ENCODE results near the gene ARPC5. TPM values are rescaled to one million over a fixed set of nuclear protein-coding genes. Genes with fewer than 3 reads are reported as not detected.
A peak's percentile ranks its signal among the peaks of the same experiment; 100 is the strongest.
"Not testable (repeated sequence)": the region's sequence is repeated elsewhere in the genome, so short reads cannot be mapped to it uniquely, and the experiment has no call there.

ARPC5 gene
- total RNA-seq, 1 donor: 63.4 TPM

DNA sequence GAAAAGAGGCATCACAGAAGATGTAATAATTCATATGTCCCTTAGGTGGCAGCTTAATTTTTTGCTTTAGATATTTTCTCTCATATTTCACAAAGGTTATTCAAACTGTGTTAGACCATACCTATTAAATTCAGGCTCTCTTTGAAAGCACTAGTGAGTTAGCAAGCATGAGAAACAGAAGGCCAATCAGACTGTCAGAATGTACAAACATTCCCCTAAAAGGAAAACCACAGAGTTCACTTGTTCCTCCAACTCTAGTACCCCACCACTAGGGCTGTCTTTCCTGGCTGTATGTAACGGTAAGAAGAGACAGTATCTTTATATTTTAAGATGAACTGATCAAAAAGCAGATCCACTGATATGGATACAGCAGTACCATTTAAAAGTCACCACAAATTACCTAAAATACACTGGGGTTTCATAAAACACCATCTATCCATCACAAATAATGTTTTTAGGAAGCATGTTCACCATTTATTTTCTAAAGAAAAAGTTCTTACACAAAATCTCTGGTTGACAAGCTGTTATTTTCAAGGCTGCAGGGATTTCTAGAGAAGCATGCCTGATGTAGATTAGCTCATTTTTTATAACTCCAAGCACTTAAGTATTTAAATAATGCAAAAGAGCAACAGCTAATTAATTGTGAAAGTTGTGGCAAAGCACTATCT lies 1.8 kb downstream of the ARPC5 start:
- H3K9me3 ChIP-seq (ENCODE audit: low read depth, low read length): no peaks in the 10 kb centered on the region
- H3K27me3 ChIP-seq (ENCODE audit: insufficient read depth, low read length): no peaks in the 10 kb centered on the region
- peak overlapping the region; percentile 90 for H3K4me3 ChIP-seq (ENCODE audit: low read length)
- peaks cover 34% of the 10 kb centered on the region for H3K4me1 ChIP-seq (ENCODE audit: insufficient read depth, low read length)

DNA sequence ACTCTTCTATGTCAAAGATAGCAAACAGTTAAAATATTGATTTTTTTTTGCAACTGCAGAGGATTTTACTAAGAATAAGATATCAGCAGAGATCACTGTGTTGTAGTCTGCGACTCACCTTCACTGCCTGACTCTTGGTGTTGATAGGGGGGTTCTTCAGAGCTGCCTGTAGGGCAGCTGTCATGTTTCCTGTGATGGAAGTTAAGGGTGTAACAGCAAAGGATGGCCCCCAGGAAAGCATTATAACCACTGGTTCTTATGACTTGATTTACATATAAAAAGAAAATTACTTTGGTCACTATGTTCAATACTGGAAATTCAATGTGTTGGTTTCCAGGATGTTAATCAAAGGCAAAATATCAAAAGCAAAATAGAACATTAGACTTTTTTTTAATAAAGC lies 2.6 kb downstream of the ARPC5 start:
- Histone ChIP-seq H3K4me1 (ENCODE audit: insufficient read depth, low read length) (peaks cover 38% of the 10 kb centered on the region), H3K9me3 (ENCODE audit: low read depth, low read length) (no peaks in the 10 kb centered on the region), H3K4me3 (ENCODE audit: low read length) (peak overlapping the region; percentile 90), H3K27me3 (ENCODE audit: insufficient read depth, low read length) (no peaks in the 10 kb centered on the region)

DNA sequence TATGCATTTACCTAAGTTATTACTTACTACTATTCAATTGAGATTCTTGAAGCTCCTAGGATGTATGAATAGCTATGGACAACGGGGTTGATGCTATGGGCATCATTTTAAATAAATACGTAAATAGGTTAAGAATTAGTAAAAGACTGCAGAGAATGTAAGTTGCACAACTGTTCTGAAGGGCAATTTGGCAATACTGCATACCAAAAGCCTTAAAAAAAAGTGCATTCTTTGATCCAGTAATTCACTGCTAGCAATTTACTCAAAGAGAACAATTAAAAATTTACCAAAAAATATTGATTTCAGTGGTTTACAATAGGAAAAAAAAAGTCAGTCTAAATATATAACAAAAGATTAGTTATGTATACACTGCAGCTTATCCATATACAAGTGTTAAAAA lies 3.5 kb downstream of the ARPC5 start:
- no peaks in the 10 kb centered on the region for H3K27me3 ChIP-seq (ENCODE audit: insufficient read depth, low read length)
- peaks cover 45% of the 10 kb centered on the region for H3K4me1 ChIP-seq (ENCODE audit: insufficient read depth, low read length)
- H3K9me3 ChIP-seq (ENCODE audit: low read depth, low read length): no peaks in the 10 kb centered on the region
- H3K4me3 ChIP-seq (ENCODE audit: low read length): no peak overlapping the region

DNA sequence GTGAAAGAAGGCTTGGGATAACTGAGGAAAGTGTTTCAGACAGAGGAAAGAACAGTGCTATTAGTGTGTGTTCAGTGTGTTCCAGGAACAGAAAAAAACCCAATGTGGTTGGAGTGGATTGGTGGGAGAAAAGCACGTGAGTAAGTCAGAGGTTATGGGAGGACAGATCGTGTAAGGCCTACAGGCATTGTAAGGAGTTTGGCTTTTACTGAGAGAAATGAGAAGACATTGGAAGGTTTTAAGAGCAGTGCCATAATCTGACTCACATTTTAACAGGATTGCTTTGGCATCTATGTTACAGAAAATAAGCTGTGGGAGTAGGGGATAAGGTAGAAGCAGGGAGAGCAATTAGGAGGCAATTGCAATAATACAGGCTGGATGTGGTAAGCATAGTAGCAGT lies 4.8 kb downstream of the ARPC5 start:
- Histone ChIP-seq H3K9me3 (ENCODE audit: low read depth, low read length) (no peaks in the 10 kb centered on the region), H3K4me3 (ENCODE audit: low read length) (no peak overlapping the region), H3K4me1 (ENCODE audit: insufficient read depth, low read length) (peaks cover 46% of the 10 kb centered on the region), H3K27me3 (ENCODE audit: insufficient read depth, low read length) (no peaks in the 10 kb centered on the region)

DNA sequence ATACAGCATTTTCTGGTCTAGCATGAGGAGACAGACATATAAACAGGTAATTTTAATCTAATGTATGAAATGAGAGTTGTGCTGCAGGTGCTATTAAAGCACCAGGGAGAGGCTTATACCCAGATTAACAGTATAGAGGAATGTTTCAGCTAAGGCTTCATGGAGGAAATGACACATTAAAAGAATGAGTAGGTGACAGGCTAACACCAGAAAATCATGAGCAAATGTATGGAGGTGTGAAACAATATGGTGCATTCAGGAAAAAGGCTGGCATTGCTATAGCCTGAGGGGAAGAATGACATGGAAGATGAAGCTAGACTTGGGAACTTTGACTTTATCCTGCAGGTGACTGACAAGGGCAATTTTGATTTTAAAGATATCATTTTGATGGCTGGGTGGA lies 7.0 kb downstream of the ARPC5 start:
- Histone ChIP-seq H3K4me3 (ENCODE audit: low read length) (no peak overlapping the region), H3K9me3 (ENCODE audit: low read depth, low read length) (no peaks in the 10 kb centered on the region), H3K4me1 (ENCODE audit: insufficient read depth, low read length) (peaks cover 50% of the 10 kb centered on the region), H3K27me3 (ENCODE audit: insufficient read depth, low read length) (no peaks in the 10 kb centered on the region)

DNA sequence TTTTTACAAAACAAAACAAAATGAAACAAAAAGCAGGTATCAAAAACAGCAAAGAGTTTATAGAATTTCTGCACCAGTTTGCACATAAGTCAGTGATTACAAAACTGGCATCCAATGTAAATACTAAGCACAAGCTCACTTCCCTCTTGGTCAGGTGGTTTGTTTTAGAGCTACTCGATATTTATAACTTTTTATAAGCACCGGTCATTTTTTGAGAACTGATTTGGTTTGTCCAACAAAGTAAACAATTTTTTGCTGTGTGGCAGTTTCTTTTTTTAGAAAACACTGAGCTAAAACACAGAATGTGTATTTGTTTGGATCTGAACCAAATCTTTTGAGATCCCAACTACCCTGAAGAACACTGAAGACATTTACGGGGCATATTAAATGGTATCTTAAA lies 9.3 kb downstream of the ARPC5 start:
- H3K4me1 ChIP-seq (ENCODE audit: insufficient read depth, low read length): peaks cover 49% of the 10 kb centered on the region
- not testable (repeated sequence) for H3K4me3 ChIP-seq (ENCODE audit: low read length); H3K9me3 ChIP-seq (ENCODE audit: low read depth, low read length); H3K27me3 ChIP-seq (ENCODE audit: insufficient read depth, low read length)

DNA sequence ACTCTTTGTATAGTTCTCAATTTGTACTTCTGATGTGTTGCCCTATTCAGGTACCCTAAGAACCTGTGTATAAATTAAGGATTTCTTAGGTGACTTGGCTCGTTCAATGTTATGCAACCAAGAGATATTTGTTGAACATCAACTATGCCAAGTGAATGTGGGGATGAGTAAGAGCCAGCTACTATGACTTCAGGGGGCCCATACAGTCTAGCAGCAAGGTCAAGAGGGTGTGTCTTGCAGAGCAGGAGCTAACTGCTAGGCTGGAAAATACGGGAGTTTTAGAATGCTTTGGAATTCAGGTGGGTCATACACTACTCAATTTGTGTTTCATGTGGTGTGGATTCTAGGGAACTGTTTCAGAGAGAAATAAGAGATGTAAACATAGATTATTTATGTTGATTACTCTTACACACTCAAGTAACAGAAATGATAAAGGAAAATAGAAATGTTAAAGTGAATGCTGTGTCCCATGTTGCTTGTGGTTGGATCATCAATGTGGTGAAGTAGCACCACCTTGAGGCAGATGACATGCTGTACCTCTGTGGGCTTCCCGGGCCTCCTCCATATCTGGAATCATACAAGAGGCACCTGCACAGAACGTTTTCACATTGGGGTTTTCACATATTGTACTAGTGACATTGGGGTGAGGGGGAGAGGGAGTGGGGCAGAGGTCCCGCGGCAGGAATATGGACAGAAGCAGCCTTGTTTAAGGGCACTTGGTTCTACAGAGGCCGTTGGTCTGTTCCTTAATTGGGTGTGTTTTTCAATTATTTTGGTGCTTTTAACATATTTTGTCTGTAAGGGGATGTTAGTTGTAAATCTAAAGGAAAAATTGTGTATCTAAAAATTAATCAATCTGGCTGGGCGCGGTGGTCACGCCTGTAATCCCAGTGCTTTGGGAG lies 12.4 kb downstream of the ARPC5 start:
- no peaks in the 10 kb centered on the region for H3K27me3 ChIP-seq (ENCODE audit: insufficient read depth, low read length)
- H3K9me3 ChIP-seq (ENCODE audit: low read depth, low read length): no peaks in the 10 kb centered on the region
- peaks cover 34% of the 10 kb centered on the region for H3K4me1 ChIP-seq (ENCODE audit: insufficient read depth, low read length)
- no peak overlapping the region for H3K4me3 ChIP-seq (ENCODE audit: low read length)

DNA sequence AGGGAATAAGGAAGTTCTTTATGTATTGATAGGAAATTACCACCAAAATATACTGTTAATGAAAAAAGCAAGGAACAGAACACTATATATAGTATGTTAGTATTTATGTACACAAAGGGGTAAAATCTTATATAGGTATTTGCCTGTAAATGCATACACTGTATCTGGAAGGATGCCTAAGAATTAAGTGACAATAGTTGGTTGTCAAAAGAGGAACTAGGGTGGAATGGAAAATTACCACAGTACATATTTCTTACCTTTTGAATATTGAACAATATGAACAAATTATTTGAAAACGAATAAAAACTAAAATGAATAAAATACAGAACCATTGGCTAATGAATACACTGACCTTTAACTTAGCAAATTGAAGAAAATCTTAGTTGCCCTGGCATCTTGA lies 13.6 kb downstream of the ARPC5 start:
- Histone ChIP-seq H3K4me1 (ENCODE audit: insufficient read depth, low read length) (peaks cover 27% of the 10 kb centered on the region), H3K9me3 (ENCODE audit: low read depth, low read length) (no peaks in the 10 kb centered on the region), H3K27me3 (ENCODE audit: insufficient read depth, low read length) (no peaks in the 10 kb centered on the region), H3K4me3 (ENCODE audit: low read length) (no peak overlapping the region)

DNA sequence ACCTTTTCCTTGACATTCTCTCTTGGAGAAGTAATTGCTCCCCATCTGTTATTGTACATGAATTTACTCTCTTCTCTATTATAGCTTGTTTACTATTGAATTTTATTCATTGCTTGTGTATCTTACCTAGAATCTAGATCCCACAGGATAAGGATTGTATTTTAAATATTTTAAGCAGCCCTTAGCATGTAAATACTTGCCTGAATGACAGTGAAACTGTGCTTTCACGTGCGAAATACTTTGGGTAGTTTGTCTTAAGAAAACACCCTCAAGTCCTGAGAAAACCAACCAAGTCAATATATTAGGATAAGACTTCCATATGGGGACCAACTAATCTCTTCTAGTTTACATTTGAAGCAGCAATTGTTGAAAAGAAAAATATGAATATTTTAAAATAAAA lies 15.3 kb downstream of the ARPC5 start:
- Histone ChIP-seq H3K4me1 (ENCODE audit: insufficient read depth, low read length) (peaks cover 13% of the 10 kb centered on the region), H3K27me3 (ENCODE audit: insufficient read depth, low read length) (no peaks in the 10 kb centered on the region), H3K4me3 (ENCODE audit: low read length) (no peak overlapping the region), H3K9me3 (ENCODE audit: low read depth, low read length) (no peaks in the 10 kb centered on the region)

DNA sequence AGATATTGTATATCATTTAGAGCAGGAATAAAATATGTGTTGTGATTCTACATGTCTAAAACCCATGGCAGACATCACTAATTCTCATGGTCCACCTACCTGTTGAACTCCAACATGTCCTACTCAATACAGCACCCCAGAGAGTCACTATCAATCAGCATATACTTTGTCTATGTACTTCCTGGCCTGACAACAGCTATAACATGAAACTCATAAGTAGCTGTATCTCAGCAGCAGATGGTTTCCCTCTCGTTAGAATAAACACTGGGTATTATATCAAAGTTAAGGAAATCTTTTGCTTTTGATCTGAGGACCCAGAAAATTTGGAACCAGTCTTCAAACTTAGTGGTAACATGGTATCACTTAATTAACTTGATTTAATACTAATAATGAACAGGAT lies 15.8 kb downstream of the ARPC5 start:
- no peak overlapping the region for H3K4me3 ChIP-seq (ENCODE audit: low read length)
- peaks cover 13% of the 10 kb centered on the region for H3K4me1 ChIP-seq (ENCODE audit: insufficient read depth, low read length)
- no peaks in the 10 kb centered on the region for H3K27me3 ChIP-seq (ENCODE audit: insufficient read depth, low read length)
- H3K9me3 ChIP-seq (ENCODE audit: low read depth, low read length): no peaks in the 10 kb centered on the region

DNA sequence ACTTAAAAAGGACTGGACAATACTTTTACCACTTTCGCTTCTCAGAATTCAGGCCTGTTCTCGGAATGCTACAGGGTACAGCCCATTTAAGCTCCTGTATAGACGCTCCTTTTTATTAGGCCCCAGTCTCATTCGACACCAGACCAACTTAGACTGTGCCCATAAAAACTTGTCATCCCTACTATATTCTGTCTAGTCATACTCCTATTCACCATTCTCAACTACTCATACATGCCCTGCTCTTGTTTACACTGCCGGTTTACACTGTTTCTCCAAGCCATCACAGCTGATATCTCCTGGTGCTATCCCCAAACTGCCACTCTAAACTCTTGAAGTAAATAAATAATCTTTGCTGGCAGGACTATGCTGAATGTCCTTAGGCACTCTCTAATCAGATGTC lies 17.4 kb downstream of the ARPC5 start:
- H3K4me1 ChIP-seq (ENCODE audit: insufficient read depth, low read length): peaks cover 13% of the 10 kb centered on the region
- not testable (repeated sequence) for H3K27me3 ChIP-seq (ENCODE audit: insufficient read depth, low read length); H3K9me3 ChIP-seq (ENCODE audit: low read depth, low read length); H3K4me3 ChIP-seq (ENCODE audit: low read length)

DNA sequence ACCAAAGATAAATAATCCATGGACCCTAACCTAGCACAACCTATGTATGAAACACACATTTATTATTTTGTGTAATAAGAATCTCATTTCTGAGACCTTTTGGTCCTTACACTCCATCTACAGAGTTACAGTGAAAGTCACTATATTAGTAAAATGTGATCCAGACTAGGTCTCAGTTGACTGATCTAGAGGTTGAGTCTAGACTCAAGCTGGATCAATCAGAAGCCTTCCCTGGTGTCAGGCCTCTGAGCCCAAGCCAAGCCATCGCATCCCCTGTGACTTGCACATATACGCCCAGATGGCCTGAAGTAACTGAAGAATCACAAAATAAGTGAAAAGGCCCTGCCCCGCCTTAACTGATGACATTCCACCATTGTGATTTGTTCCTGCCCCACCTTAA lies 22.6 kb downstream of the ARPC5 start:
- H3K27me3 ChIP-seq (ENCODE audit: insufficient read depth, low read length); H3K4me3 ChIP-seq (ENCODE audit: low read length); H3K9me3 ChIP-seq (ENCODE audit: low read depth, low read length): not testable (repeated sequence)
- H3K4me1 ChIP-seq (ENCODE audit: insufficient read depth, low read length): peaks cover 27% of the 10 kb centered on the region

DNA sequence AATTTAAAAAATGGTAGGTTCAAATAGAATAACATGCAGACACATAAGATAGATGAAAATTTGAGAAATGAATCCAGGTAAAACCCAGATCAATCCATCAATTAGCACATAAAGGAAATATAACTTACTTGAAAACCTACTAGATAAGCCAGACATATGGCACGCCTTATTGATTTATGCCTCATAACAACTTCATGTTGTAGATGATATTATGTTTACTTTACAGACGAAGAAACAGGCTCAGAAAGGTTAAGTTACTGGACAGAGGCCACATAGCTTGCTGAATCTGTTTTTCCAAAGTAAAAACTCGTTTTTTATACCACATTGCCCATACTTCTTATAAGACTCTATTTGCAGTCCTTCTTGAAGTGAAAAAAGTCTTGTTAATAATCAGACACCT lies 23.2 kb downstream of the ARPC5 start:
- Histone ChIP-seq H3K9me3 (ENCODE audit: low read depth, low read length) (no peaks in the 10 kb centered on the region), H3K4me1 (ENCODE audit: insufficient read depth, low read length) (peaks cover 33% of the 10 kb centered on the region), H3K27me3 (ENCODE audit: insufficient read depth, low read length) (no peaks in the 10 kb centered on the region), H3K4me3 (ENCODE audit: low read length) (no peak overlapping the region)

DNA sequence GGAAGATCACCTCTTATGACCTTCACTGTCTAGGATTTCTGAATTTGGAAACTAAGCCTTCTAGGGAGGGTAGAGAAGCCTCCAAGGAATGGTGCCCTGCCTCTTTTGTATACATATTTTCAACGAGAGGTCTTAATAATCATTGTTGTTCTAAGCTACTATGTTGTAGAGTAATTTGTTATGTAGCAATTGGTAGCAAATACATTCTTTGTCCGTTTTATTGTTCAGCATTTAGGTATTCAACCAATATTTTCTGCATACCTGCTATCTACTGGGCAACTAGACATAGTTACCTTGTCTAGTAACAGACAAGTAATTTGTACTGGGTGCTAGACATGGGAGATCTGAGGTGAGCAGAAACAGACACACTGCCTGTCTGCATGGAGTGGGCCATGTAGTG lies 24.6 kb downstream of the ARPC5 start:
- H3K27me3 ChIP-seq (ENCODE audit: insufficient read depth, low read length): no peaks in the 10 kb centered on the region
- peaks cover 47% of the 10 kb centered on the region for H3K4me1 ChIP-seq (ENCODE audit: insufficient read depth, low read length)
- no peaks in the 10 kb centered on the region for H3K9me3 ChIP-seq (ENCODE audit: low read depth, low read length)
- no peak overlapping the region for H3K4me3 ChIP-seq (ENCODE audit: low read length)

DNA sequence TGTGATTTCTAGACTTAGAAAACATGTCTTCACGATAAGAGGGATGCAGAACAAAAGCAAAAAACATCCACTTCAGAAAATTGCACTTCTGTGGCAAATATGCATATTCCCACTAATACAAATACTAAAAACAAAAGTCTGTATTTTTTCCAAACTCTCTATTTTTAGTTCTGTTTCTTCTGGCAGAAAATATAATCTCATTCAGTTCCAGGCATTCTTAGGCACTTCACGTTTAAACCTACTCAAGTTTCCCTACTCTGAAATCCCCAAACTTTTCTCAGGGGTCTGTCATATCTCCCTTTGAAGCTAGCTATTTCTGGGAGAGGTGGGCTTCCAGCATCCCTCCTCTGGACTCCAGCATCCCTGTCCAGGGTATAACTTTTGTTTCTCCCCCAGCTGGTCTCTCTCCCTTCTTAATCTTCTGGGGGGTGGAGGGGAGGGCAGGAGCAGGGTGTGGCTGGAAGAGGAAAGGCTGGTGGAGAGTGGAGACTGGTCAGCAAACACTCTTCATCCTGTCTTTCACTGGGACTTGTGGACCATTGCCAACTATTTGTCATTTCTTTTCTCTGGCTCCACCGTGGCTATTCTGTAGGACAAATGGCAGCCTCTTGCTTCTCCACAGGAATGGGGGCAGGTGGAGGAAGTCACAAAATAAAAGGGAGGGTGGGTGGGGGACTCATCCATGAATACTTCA lies 25.7 kb downstream of the ARPC5 start:
- Histone ChIP-seq H3K27me3 (ENCODE audit: insufficient read depth, low read length) (no peaks in the 10 kb centered on the region), H3K4me1 (ENCODE audit: insufficient read depth, low read length) (peaks cover 58% of the 10 kb centered on the region), H3K9me3 (ENCODE audit: low read depth, low read length) (no peaks in the 10 kb centered on the region), H3K4me3 (ENCODE audit: low read length) (no peak overlapping the region)
